Stimulated activated CD8-positive, alpha-beta memory T cell treated with anti-CD3 and anti-CD28 coated beads, Interleukin-2, amount 100 ng/mL, for 48 hours (primary cell): Measurements from ENCODE around the gene PRR5L.

ENCODE experiments used
- DNase-seq, 2 donors: peaks; one replicate each; pipeline ENCODE4 v3.0.0-alpha.2; 2020; ENCODE audit warnings: low read depth in 2 of 2

Gene PRR5L

DNA sequence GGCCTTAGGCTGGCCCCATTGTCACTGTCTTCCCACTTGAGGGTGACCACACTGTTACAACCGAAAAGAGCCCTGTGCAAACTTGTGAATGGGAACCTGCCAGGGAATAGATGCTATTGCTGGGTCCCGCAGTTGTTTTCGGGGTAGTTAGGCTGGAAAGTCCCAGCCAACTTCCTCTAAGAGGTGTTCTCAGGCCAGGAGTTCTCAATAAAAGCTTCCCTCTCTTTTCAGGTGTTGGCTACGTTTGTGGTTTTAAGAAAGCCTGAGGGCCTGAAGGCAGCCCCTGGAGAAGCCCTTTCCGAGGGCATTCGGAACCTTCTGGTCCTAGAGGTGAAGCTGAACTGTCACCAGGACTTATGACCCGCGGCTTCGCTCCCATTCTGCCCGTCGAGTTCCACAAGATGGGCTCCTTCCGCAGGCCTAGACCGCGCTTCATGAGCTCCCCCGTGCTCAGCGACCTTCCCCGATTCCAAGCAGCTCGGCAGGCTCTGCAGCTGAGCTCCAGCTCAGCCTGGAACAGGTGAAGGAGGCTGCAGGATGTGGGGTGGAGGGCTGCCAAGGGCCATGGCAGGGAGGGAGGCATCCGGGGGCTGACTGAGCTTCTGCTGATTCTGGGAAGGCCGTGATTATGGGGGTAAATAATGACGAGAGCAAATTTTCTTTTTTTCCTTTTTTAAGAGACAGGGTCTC lies 104.8 kb downstream of the PRR5L start:
- no peak for DNase-seq

DNA sequence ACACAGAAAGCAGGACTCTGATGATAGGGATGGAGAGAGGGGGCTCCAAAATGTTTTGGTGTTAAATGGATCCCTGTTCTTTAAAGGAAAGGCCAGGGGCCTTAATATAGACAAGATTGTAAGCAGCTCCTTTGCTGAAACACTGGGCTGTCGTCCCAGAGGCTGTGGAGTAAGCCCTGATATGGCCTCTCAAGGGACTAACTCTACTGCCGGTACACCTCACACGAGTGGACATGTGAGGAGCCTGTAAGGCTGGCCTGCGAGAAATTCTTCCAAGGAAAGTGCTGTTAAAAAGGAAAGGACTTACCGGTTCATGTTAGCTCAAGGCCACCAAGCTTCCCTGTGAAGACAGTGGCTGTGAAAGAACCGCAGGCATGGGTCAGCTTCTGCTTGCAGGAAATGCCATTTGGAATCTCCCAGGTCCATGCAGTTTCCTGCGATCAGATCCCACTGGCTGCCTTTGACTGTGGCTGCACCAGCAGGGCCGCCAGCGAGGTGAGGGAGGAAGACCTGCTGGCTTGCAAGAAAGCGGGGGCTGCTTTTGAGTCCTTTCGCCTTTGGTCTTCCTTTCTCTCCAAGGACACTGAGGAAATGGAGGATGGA lies 106.6 kb downstream of the PRR5L start:
- DNase-seq, result no peak

DNA sequence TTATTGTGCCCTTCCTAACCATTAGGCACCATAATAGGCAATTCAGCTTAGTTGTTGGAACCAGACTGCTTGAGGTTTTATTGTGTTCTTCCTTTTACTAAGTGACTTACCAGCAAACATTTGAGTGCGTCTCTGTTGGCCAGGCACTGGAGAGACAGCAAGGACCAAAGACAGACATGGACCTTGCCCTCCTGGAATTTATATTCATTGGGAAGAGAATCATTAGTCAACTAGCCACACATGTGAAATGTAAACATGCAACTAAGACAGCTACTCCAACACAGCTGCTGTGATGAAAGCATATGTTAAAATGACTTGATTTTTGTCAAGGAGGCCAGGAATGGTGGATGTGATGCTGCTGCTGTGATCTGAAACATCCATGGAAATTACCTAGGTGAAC lies 107.6 kb downstream of the PRR5L start:
- no peak for DNase-seq

DNA sequence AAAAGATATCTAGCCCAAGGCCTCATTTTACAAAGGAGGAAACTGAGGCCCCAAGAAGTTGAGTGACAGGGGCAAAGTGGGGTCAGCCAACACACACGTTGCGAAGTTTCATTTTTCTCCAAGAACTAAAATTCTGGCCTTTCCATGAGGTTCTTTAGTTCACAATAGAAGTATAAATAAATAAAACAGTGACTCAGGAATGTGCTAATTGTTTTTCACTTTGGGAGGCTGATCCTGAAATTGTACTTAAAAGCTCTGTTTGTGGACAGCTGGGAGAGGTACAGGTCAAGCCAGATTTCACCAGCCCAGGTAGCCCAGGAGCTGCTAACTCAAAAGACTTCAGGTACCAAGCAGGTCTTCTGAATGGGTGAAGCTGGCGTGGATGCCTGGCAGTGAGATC lies 108.7 kb downstream of the PRR5L start:
- no peak for DNase-seq

DNA sequence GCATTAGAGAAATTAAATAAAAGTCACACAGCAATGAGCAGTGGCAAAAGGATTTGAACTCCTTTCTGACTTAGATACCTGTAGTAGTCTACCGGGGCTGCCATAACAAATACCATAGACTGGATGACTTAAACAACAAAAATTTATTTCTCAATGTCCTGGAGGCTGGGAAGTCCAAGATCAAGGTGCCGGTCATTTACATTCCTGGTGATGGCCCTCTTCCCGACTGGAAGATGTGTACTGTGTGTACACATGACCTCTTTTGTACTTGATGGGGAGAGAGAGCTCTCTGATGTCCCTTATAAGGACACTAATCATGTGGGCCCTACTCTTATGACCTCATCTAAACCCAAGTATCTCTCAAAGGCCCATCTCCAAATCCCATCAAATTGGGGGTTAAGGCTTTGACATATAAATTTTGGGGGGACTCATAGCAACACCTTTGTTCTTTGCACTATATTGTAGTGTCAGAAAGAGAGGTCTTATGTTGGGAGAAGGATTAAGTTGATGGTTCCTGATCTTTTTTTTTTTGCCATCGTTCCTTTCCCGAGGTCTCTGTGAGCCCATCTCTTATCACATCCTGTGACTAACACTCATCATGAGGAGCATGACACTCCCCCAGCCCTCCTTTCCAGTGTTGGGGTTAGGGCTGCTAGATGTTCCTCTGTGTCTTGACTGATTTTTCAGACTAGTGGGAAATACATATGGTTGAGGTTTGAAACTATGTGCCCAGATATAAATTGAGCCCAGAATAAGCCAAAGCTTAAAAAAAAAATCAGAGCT lies 109.7 kb downstream of the PRR5L start:
- DNase-seq, result no peak

DNA sequence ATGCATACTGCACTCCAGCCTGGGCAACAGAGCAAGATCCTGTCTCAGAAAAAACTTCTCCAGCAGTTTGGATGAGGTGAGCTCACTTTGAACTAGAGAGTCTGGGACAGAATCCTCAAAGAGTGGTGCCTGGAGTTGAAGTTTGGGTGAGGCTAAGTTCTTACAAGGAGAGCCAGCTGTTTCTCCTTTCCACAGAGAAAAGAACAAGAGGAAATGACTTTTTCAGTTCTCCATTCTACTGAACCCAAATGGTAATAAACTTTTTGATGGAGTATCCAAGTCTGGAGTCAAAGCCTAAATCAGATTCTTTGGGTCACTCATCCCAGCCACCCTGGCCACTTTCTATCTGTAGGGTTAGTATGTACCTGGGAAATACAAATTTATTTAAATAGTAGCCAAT lies 111.3 kb downstream of the PRR5L start:
- DNase-seq, result no peak

GRCh38 chr11:36408498-36409136 lies 112.5 kb downstream of the PRR5L start:
- DNase-seq, result no peak

- no peak for DNase-seq
These were observed 113.2 kb downstream of the PRR5L start for GRCh38 chr11:36409152-36409816.

DNA sequence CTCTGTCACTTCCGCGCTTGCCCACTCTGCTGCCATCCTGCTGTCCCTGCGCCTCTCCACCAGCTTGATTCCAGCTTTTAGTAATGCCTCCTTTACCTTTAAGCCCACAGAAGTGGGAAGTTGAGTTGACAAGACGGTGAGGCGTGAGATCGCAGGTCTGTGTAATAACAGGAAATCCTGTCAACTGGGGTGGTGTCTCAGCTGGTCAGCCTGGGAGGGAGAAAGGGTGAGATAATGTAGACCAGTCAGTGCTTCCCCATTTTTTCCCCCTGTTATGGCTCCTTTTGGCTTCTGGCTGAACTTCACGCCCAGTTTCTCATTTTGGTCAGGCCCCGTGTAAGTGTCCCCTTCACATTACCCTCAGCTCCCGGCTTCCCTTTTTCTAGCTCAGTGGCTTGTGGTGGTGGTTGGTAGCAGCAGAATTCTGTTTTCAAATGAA lies 115.1 kb downstream of the PRR5L start:
- DNase-seq, result no peak

DNA sequence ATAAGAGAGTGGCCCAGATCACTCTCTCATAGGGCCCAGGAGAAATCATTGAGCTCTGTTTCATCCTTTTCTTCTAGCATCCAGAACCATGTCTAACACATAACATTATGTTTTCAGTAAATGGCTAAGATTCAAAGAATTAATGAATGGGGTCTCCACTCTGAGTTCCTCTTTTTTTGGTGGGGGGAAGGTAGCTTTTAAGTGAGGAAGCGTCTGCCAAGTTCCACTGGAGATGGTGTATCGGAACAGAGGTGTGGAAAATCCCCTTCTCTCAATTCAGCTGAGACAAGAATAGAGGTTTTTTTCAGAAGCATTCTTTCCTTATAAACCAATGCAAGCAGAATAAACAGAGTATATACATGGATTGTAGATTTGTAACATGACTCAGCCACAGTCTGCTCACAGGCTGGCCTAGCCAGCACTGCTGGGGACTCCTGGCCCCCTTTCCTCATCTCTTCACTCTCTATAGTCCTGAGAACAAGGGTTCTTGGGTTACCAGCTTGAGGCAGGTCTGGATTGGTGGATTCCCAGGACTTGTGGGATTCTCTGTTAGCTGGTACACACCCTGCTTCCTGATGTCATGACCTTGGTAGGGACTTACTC lies 116.8 kb downstream of the PRR5L start:
- no peak for DNase-seq

DNA sequence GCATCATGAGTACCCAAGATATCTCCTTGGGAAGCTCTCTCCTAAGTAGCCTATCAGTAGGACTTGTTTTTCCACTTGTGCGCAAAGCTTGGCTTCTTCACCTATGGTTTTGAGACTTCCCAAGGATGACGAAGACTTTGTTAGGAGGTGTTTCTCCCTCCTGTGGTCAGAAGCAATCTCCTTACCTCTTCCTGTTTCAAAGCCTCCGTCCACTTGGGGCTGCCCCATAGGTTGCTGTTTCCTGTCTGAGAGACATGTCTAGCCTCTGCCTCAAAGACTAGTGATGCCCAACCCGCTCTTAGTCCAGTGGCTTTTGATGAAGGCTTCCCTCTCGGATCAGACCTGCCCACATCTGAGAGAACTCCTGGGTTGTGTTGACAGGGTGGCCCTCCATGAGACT lies 121.1 kb downstream of the PRR5L start:
- DNase-seq, result no peak

DNA sequence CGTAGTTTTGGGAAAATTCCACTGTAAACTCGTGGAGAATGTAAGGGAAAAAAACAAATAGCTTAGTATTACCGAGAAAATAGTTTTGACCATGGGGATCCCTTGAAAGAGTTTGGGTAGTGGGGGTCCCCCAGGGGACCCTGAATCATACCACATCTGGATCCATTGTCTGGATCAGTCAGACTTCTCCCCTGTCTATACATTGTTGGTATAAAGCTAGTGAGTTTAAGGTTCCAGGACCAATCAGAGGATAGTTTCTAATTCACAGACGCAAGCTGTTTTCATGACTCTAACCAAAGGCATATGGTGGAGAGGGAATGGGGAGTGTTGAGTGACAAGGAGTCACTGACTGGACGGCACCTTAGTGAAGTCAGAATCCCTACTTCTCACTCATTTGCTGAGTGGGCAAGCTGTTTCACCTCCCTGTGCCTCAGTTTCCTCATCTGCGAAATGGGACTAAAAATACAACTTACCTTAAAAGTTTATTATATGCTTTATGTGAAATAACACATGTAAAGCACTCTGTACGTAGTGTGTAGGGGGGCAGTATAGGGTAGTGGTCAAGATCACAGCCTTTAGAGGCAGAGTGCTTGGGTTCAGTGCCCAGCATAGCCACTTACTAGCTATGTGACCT lies 123.8 kb downstream of the PRR5L start:
- DNase-seq, result no peak

GRCh38 chr11:36421546-36422155 lies 125.6 kb downstream of the PRR5L start:
- DNase-seq, result no peak

GRCh38 chr11:36425561-36426081 lies 129.5 kb downstream of the PRR5L start:
- DNase-seq, result no peak

DNA sequence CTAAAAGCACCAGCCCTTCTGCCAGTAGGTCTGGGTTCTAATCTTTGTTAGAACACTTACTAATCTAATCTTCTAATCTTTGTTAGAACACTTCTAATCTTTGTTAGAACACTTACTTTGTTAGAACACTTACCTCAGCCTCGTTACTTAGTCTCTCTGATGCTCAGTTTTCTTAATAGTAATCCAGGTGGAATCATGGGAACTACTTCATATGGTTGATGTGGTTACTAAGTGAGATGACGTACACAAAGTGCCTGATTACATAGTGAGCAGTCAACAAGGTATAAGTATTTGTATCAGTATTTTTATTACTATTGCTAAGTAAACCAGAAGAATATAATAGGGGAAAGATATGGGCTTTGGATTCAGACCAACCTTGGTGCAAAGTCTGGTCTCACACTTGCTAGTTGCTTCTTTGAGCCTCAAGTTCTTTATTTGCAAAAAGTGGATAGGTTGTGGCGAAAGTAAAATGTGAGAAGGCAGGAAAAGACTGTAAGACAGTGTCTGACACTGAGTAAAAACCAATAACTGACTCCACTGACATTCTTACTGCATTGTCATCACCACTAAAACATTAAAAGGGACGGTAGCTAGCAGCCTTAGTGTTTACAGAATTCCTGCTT lies 130.2 kb downstream of the PRR5L start:
- DNase-seq, result no peak

DNA sequence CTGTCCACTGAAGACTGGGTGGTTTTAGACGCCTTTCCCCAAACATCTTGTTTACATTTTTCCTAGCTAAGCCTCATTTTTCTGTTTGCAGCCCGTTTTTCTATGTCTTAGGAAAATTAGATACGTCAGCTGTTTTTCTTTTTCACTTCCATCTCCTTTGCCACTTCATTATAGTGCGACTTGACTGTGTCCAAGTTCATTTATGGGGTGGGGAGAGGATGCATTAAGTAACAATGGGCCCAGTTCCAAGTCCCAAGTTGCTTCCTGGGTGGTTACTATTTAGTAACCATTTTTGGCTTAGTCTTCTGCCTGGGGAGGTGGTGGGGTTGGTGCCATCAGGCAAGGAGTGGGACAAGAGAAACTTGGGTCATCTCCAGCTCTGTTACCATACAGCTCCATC lies 131.0 kb downstream of the PRR5L start:
- DNase-seq, result no peak

DNA sequence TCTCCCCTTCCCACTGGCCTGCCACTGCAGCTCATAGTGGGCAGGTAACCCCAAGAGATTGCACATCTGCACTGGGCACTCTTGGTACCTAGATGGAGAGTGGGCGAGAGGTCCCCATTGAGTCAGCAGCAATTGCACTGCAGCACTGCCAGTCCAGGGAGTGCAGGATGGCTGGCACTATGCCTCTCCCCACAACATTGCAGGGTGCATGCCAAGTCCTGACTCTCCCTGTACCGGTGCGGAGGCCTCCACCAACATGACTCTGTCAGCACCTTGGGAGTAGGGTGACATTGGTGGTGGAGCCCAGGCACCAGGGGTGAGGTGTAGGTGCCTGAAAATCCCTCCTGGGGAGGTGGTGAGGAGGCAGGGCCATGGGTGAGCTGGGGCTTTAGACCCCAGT lies 131.8 kb downstream of the PRR5L start:
- no peak for DNase-seq

DNA sequence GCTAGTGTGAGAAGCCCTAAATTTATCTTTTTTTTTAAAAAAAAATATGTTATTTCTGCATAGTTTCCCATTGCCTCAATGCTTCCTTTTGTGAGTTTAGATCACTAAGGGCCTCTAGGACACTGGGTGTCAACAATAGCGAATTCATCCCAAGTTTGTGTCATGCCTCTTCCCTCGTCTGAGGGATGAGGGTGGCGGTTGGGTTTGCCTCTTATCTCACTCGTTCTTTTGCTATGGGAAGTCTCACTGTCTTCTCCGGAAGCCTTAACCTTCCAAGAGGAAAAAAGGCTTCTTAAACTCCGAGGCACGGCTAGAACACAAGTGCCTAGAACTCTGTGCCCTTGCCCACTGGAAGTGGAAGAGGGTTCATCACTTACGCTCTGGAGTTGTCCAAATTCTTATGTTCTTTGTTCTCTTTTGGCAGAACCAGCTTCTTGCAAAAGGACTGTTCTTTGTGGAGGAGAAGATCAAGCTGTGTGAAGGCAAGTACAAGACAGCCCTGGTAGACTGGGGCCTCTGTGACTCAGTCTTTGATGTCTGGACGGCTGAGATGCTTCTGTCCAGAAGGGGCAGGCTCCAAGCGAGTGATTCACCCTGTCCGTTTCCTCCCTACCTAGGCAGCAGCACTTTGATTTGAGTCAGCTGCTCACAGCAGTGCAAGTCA lies 135.5 kb downstream of the PRR5L start:
- DNase-seq, result peak; percentile 24 to 42

- no peak for DNase-seq
These were observed 136.0 kb downstream of the PRR5L start for GRCh38 chr11:36432093-36432469.
